Rectal smooth muscle tissue (tissue), 1 donor: ENCODE measurements around the gene ANXA4.

Source experiments
- H3K27ac ChIP-seq: one replicate; pipeline ENCODE4 v1.7.0; 2013; ENCODE audit warnings: low read depth, low read length, inconsistent platforms
- H3K27me3 ChIP-seq: one replicate; pipeline ENCODE4 v1.7.0; 2013; ENCODE audit warnings: low read length; ENCODE audit not compliant: control insufficient read depth, insufficient read depth
- H3K36me3 ChIP-seq: one replicate; pipeline ENCODE4 v1.7.0; 2013; ENCODE audit warnings: low read length; ENCODE audit not compliant: control insufficient read depth, insufficient read depth
- H3K4me1 ChIP-seq: one replicate; pipeline ENCODE4 v1.7.0; 2013; ENCODE audit warnings: low read length; ENCODE audit not compliant: control insufficient read depth, insufficient read depth
- H3K4me3 ChIP-seq: one replicate; pipeline ENCODE4 v1.7.0; 2013; ENCODE audit warnings: low read length
- H3K9ac ChIP-seq: one replicate; pipeline ENCODE4 v1.7.0; 2013; ENCODE audit warnings: low read length

ANXA4 gene

DNA sequence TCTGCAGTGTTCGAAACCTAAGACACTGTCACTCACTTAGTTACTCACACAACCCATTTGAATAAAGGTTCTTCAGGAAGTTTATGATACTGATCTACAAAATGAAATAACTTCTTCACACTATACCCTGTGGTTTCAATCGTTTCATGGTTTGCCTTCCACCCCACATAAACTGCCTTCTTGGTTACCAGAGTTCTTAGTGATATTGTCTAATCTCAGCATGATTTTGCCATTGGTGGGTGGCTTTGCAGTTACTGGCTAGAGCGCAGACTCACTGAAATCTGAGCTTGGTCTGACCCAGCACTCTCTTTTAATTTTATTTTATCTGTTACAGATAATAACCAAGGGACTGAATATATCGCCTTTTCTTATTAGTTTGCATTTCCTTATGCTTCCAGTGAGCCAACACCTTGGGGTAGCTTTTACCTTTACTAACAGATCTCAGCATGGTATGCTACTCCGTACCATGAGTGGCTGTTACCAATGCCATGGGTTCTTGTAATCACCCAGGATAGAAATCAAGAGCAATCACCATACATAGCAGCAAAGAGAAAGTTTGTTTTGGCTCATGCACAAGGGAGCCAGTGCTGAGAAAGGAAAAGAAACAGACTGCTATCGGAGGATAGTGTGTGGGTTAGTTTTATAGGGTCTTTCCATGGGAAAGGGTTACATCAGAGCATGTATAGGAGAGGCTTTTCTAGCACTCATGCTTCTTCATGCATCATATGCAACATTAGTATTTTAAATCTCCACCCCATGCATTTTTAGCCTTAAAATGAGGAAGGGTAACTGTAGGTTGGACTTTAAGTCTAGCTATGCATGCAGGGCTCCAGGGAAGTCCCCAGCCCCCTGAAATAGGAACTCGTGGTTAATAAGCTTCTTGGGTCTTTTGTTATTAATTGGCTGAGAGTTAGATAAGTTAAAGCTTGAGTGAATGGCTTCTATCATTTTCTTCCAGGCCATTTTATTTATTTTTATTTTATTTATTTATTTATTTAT lies 33.3 kb downstream of the ANXA4 start:
- Histone ChIP-seq H3K4me1 (no peaks in the 10 kb centered on the region), H3K27ac (no peak overlapping the region), H3K36me3 (no peaks in the 10 kb centered on the region), H3K4me3 (no peak overlapping the region), H3K27me3 (no peaks in the 10 kb centered on the region), H3K9ac (no peak overlapping the region)

DNA sequence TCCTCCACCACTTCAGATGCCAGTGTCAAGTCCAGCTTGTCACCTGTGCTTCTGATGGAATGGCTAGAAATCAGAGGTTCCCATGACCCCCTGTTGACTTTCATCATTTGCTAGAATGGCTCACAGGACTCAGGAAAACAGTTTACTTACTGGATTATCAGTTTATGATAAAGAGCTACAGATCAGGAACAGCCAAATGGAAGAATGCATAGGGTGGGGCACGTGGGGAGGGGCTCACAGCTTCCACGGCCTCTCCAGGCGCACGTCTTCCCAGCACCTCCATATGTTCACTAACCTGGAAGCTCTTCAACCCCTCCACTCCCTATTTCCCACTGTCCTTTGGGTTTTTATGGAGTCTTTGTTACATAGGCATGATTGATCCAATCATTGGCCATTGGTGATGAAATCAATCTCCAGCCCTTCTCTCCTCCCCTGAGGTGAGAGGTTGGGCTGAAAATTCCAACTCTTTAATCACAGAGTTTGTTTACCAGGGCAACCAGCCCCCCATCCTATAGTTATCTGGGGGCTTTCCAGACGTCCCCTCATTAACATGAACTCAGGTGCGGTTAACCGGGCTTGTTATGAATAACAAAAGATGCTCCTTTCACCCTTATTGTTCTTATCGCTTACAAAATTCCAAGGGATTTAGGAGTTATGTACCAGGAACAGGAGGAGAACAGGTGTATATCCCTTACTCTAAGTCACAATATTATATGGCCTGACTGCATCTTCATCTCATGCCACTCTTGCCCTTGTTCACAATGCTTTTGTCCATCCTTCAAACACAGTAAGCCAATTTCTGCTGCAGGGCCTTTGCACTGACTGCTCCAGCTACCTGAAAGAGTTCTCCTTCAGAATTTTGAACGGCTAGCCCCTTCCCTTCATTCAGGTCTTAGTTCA lies 35.2 kb downstream of the ANXA4 start:
- Histone ChIP-seq H3K9ac (no peak overlapping the region), H3K4me3 (no peak overlapping the region), H3K27ac (no peak overlapping the region), H3K27me3 (no peaks in the 10 kb centered on the region), H3K4me1 (no peaks in the 10 kb centered on the region), H3K36me3 (no peaks in the 10 kb centered on the region)

DNA sequence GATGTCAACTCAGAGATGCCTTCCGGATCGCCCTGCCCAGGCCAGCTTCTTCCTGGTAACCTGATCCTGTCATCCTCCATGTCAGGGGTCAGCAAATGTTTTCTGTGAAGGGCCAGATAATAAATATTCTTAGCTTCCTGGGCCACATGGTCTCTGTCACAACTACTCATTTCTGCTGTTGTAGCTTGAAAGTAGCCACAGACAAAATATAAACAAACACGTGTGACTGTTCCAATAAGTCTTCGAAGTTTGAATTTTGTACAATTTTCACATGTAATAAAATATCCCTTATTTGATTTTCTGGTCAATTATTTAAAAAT lies 35.8 kb downstream of the ANXA4 start:
- Histone ChIP-seq H3K27ac (no peak overlapping the region), H3K4me3 (no peak overlapping the region), H3K36me3 (no peaks in the 10 kb centered on the region), H3K9ac (no peak overlapping the region), H3K4me1 (no peaks in the 10 kb centered on the region), H3K27me3 (no peaks in the 10 kb centered on the region)

DNA sequence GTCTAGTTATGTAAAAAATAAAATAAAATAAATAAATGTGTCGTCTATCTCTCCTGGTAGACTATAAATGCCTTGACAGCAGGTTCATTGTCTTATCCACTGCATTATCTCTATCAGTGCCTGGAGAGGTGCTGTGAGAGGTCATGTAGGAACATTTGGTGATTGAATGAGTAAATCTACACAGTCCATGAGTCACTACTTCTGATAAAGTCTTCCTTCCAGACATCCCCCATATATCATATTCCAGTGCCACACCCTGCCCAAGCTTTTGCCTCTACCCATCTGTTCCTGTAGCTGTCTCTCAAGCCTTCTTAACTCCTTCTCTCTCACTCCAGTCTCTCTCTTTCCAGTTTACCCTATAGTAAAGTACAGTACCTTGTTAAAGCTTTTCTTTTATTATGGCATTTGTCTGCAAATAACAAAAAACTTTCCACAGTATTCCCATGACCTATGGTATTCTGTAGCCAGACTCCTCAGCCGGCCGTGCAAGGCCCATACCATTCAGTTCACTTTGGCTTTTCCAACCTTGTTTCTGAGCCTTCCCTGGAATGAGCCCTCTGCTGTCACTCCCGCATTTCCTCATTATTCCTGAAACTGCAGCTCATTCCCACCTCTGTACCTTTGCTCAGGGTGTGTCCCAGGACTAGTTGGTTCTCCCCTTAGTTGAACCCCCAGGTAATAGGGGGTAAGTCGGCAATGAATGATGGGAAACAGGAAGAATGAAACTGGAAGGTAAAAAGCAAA lies 37.5 kb downstream of the ANXA4 start:
- Histone ChIP-seq H3K4me3 (no peak overlapping the region), H3K36me3 (no peaks in the 10 kb centered on the region), H3K27ac (no peak overlapping the region), H3K4me1 (no peaks in the 10 kb centered on the region), H3K27me3 (no peaks in the 10 kb centered on the region), H3K9ac (no peak overlapping the region)

DNA sequence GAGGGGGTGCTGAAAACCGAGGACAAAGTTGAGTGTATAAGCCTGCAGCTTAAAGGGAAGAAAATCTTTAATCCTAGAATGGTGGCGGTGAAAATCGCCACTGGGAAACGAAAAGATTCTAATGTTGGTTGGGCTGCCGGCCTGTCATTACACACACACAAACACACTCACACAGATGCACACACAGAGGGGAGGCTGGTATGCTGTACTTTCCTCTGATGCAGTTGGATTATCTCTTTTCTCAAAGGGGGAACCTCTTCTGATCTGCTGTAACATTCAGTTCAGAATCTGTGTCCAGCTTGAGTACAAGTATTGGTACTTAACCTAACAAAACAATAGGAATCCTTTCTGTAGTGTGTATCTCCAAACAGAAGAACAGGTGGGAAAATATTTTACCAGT lies 39.0 kb downstream of the ANXA4 start:
- H3K4me1 ChIP-seq = no peaks in the 10 kb centered on the region

DNA sequence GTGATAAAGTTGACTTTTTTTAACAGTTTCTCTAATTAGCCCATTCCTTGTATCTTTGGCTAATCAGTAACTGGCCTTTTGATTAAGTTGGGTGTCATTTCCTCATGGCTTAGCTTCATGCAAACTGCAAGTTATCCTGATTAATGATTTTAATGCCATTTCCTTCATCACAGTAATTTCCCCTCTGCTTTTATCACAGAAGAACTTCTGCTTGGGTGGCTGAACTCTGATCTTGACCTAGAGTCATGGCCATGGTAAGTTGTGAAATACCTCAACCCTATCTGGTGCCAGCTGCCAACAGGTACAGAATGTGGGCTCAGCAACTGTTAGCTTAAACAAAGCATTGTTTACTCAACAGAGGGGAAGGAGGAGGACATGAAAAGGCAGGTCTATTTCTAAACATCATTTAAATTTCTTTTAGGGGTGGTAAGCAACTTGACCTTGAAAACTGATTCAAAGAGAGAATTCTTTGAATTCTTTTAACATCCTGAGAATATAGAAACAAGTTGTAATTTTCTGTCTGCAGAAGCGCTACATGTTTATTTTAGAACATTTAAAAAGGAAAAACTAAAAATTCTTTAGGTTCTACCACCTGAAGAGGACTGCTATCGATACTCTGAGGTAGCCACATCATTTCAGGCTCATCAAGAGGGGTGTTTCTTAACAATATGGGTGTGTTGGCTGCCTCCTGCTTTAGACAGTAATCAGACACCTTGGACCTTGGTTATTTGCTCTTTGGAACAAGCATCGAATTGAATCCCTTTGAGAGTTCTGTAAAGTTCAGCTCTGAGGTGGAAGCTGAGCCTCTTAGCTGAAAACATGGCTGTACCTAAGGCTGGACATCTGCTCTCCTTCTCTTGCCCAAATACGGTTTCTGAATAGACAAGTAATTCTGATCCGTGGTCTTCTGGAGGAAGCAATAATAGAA lies 39.7 kb downstream of the ANXA4 start:
- no peak overlapping the region for H3K27ac ChIP-seq
- H3K4me3 ChIP-seq = no peak overlapping the region

More for the DNA sequence above, 39.0 kb downstream of the ANXA4 start:
- no peak overlapping the region for H3K27ac ChIP-seq
- H3K36me3 ChIP-seq = no peaks in the 10 kb centered on the region
- no peak overlapping the region for H3K4me3 ChIP-seq
- H3K9ac ChIP-seq = no peak overlapping the region
- no peaks in the 10 kb centered on the region for H3K27me3 ChIP-seq

DNA sequence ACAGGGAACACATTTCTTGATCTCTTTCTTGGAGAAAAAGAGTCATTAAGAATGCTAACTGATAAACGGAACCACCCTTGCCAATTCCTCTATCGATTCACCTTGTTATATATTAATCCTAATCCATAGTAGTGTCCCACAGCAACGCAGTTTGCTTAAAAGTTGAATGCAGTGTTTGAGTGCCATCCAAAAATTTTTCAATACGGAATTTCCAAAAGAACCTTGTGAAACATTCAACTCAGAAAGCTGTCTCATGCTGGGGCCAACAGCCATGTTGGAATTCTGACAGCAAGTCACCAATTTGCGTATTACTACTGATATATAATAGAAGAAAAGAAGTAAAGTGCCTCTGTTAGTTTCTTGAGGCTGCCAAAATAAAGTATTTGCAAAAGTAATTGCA lies 42.3 kb downstream of the ANXA4 start:
- peaks cover 1% of the 10 kb centered on the region for H3K4me1 ChIP-seq
- H3K27ac ChIP-seq = no peak overlapping the region
- no peaks in the 10 kb centered on the region for H3K27me3 ChIP-seq
- peaks cover 5% of the 10 kb centered on the region for H3K36me3 ChIP-seq
- no peak overlapping the region for H3K4me3 ChIP-seq
- H3K9ac ChIP-seq = no peak overlapping the region

More for the DNA sequence above, 39.7 kb downstream of the ANXA4 start:
- no peaks in the 10 kb centered on the region for H3K27me3 ChIP-seq
- no peaks in the 10 kb centered on the region for H3K36me3 ChIP-seq
- H3K9ac ChIP-seq = no peak overlapping the region
- H3K4me1 ChIP-seq = no peaks in the 10 kb centered on the region

DNA sequence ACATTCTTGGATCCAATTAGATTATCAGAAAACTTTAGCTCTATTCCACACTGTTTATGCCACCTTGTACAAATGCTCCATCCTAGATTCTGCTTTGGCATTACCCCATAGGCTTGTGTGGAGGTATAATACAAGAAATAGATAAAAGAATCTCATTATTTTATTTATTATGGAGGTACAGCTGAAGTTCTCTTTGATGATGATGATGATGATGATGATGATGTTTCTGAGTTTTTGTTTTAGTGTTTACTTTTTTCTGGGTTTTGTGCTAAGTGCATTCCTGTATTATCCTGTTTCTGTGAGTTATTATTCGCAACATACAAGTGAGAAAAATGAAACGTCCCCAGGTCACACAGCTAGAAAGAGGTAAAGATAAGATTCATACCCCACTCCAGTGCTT lies 43.4 kb downstream of the ANXA4 start:
- no peak overlapping the region for H3K4me3 ChIP-seq
- peaks cover 5% of the 10 kb centered on the region for H3K36me3 ChIP-seq
- H3K9ac ChIP-seq = no peak overlapping the region
- no peaks in the 10 kb centered on the region for H3K27me3 ChIP-seq
- peaks cover 12% of the 10 kb centered on the region for H3K4me1 ChIP-seq
- no peak overlapping the region for H3K27ac ChIP-seq

DNA sequence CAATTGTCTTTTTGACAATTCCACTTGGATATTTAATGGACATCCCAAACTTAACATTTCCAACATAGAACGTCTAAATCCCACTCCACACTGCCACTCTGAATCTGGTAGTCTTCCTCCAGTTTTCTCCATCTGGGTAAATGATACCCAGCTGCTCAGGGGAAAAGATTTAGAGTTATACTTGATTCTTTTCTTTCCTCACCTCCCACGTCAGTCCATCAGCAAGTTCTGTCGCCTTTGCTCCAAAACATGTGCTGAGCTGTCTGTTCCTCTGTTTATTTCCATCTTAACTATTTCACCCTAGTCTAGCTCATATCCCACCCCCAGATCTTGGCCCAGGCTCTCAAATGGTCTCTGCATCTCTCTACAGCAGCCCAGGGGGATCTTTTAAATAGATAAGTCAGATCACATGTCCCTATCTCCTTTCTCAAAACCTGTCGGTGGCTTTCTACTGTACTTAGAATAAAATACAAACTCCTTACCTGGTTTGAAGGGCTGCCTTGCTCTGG lies 44.2 kb downstream of the ANXA4 start:
- H3K9ac ChIP-seq = no peak overlapping the region
- H3K36me3 ChIP-seq = peaks cover 5% of the 10 kb centered on the region
- no peak overlapping the region for H3K4me3 ChIP-seq
- H3K4me1 ChIP-seq = peaks cover 18% of the 10 kb centered on the region
- no peaks in the 10 kb centered on the region for H3K27me3 ChIP-seq
- H3K27ac ChIP-seq = no peak overlapping the region

DNA sequence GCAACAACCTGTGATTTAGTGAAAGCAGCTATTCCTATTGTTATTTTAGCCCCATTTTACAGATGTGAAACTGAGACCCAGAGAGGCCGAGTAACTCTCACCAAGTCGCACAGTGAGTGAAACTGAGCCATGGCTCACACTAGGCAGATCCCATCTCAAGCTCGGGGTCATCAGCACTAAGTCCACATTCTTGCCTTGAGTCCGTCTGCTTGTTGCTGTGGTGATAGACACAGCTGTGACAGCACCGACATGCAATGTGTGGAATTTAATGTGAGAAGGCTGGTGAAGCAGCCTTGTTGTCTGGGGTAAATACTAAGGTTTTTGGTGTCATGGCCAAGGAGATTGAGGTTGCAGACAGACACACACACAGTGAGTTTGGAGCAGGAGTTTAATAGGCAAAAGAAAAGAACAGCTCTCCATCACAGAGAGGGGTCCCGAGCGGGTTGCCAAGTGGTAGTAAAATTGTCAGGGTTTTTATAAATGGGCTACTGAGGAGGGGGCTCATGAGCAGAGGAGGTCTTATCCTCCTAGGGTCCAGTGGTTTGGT lies 47.3 kb downstream of the ANXA4 start:
- H3K9ac ChIP-seq = no peak overlapping the region
- peaks cover 7% of the 10 kb centered on the region for H3K36me3 ChIP-seq
- no peaks in the 10 kb centered on the region for H3K27me3 ChIP-seq
- H3K27ac ChIP-seq = peak overlapping the region; percentile 68
- peaks cover 18% of the 10 kb centered on the region for H3K4me1 ChIP-seq
- H3K4me3 ChIP-seq = no peak overlapping the region
